NCI-H2227 treated with DMSO at 0.1 percent for 48 hours (cell line): ENCODE results near the gene NCR2.

Experiments
- DNase-seq: peaks from one replicate; lab custom pipeline; 2025; lab: John Stamatoyannopoulos, UW

The NCR2 gene

DNA sequence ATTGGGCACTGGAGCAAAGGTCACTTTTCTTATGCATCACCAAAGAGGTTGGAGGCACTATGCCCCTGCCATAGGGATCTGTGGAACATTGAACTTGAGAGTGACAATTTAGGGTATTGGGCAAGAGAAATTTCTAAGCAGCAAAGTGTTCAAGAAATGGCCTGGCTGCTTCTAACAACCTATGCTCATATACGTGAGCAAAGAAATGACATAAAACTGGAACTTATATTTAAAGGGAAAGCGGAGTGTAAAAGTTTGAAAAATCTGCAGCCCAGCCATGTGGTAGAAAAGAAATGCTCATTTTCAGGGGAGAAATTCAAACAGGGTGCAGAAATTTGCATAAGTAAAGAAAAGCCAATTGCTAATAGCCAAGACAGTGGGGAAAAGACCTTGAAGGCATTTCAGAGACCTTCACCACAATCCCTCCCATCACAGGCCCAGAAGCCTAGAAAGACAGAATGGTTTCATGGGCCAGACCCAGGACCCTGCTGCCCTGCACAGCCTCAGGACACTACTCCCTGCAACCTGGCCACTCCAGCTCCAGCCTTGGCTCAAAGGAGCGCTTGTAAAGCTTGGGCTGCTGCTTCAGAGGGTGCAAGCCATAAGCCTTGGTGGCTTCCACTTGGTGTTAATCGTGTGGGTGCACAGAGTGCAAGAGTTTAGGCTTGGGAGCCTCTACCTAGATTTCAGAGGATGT is 24.4 kb downstream of the NCR2 start:
- DNase-seq = no peak

- DNase-seq = no peak
Observed at GRCh38 chr6:41360314-41360685, 24.9 kb downstream of the NCR2 start.

GRCh38 chr6:41366150-41366549 is 30.7 kb downstream of the NCR2 start:
- no peak for DNase-seq

GRCh38 chr6:41367061-41367460 is 31.7 kb downstream of the NCR2 start:
- no peak for DNase-seq

DNA sequence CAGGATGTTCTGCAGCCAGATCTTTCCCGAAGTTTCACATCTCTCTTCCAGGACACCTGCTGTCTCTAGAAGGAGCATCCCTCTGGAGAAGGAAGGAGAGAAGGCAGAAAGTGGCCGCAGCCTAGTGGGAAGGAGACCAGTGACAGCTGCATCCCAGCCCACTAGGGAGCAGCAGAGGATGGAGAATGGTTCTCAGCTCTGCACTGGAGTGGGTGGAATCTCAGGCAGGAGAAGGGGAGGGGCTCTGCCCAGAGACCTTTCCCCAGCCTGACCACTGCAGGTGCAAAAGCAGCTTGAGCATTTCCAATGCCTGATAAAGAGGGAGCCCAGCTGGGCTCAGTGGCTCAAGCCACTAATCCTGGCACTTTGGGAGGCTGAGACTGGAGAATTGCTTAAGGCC is 32.3 kb downstream of the NCR2 start:
- peak; percentile 53 for DNase-seq

- no peak for DNase-seq
Observed at GRCh38 chr6:41370488-41371111, 35.2 kb downstream of the NCR2 start.

- DNase-seq = peak; percentile 4
Observed at GRCh38 chr6:41371461-41371991, 36.1 kb downstream of the NCR2 start.

- DNase-seq = no peak
Observed at GRCh38 chr6:41371992-41372831, 36.8 kb downstream of the NCR2 start.

- no peak for DNase-seq
Observed at GRCh38 chr6:41372832-41373626, 37.6 kb downstream of the NCR2 start.

- no peak for DNase-seq
Observed at GRCh38 chr6:41373627-41373918, 38.2 kb downstream of the NCR2 start.

DNA sequence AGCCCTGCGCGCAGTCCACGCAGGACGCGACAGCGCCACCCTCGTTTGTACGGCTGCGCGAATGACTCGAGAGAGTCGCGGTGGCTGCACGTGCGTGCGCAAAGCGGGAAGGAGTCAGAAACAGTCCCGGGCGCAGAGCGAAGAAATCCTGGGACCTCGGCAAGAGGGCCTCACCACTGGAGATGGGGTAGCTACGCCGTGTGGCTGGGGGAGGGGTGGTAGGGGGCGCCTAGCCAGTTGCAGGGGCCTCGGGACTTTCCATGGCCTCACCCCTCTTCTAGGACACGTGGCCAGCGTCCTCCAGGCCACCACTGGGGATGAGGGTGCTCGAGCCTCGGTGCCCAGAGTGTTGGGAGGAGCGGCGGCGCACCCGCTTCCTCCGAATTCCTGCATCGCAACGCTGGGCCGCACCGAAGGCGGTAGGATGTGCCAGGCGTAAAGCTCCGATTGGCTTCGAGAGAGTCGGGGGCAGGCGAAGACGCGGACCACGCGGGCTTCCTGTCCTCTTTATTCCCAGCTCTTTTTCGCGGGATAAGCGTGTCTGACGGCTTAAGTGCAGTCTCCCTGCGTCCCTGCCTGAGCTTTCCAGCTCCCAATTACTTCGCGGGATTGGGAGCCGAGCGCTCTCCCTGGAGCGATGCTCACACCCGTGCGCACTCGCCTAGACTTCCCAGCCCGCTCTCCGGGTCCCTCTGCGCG is 38.7 kb downstream of the NCR2 start:
- no peak for DNase-seq

- DNase-seq = no peak
Observed at GRCh38 chr6:41374618-41375590, 39.5 kb downstream of the NCR2 start.

DNA sequence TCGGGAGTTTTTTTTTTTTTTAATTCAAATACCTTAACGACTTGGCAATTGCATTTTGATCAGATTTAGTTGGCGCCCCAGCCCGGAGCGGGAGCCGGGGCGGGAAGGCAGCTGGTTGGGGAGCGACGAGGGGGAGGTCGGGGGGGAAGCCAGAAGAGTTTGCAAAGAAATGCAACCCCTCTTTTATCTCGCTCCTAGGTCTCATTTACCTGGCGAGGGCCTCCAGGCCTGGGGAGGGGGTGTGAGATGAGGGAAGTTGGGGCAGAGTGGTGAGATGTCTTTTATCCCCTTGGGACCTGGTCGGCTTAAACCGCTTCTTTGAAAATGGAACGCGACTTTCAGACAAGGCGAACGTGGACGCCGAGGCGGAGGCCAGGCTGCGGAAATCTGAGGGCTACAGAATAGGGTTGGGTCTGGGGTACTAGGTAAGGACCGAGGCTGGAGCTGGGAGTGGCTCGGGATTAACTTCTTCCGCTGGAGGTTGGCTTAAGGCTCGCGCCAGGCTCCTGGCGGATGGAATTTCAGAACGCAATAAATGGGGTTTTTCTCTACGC is 40.3 kb downstream of the NCR2 start:
- no peak for DNase-seq

DNA sequence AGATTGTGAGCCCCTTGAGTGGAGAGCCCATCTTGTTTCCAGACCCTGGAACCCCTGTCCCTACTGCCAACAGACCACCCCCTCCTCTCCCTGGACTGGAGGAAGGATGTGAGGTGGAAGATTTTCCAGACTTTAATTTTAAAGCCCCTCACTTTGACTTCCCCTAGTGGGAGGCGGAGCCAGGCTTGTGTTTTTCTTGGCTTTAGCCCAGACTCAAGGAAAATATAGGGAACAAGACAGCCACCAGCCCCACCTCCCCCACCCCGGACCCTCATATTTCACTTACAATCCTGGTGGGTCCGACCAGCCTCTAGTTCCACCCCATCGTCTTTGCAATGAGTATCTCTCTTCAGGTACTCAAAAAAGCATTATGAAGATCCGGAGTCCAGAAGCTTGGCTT is 40.8 kb downstream of the NCR2 start:
- no peak for DNase-seq

- no peak for DNase-seq
Observed at GRCh38 chr6:41377071-41377470, 41.7 kb downstream of the NCR2 start.

DNA sequence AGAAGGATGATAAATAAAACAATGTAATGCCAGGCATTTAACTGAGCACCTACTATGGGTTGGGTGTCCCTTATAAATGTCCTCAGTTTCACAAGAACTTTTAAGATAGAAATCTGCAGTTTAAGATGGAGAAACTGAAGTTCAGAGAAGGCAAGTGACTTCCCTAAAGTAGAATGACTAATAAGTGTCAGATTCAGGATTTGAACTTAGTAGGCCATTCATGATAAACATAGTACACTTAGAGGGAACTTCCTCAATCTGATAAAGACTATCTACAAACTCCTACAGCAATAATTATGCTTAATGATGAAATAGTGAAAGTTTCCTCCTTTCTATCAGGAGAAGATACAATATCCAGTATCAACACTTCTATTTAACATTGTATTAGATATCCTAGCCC is 43.9 kb downstream of the NCR2 start:
- no peak for DNase-seq

DNA sequence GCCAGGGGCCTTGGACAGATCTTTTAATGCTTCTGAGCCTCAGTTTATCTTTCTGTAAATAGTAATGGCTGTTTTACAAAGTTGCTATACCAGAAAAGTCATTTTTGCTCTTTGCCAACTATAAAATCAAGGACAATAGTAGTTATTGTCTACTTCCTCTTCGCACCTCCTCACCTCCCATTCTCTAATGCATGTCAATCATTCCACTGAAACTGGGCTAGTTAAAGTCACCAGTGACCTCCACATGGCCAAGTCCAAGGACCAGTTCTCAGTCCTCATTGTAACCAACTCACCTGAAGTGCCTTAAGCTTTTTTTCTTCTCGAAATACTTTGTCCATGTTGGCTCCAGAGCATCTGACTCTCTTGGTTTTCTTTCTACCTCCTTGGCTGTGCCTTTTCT is 51.2 kb downstream of the NCR2 start:
- no peak for DNase-seq

DNA sequence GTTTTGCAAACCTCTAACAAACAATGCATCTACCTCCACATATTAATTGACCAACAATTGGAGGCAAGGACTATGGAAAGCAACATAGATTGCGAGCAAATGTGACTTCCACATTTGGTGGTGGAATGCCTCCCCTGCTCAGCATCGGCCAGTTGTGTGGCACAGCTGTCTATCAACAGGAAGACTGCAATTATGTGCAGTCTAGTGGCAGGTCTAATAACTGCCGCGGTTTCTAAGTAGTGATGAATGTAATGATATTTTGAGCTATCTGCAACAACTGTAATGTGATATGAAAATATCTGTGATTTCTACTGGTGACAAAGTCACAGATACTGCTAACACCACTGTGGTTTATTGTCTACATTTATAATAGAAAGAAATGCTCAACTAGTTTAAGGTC is 56.8 kb downstream of the NCR2 start:
- peak; percentile 33 for DNase-seq

GRCh38 chr6:41396335-41396734 is 60.9 kb downstream of the NCR2 start:
- DNase-seq = no peak

- DNase-seq = no peak
Observed at GRCh38 chr6:41399424-41399823, 64.0 kb downstream of the NCR2 start.
